Measurements from ENCODE around the gene ZNF586. TPM values are rescaled to one million over a fixed set of nuclear protein-coding genes. Genes with fewer than 3 reads are reported as not detected.

Gene ZNF586
- 4.7 and 12.6 TPM in 2 replicates for total RNA-seq

DNA sequence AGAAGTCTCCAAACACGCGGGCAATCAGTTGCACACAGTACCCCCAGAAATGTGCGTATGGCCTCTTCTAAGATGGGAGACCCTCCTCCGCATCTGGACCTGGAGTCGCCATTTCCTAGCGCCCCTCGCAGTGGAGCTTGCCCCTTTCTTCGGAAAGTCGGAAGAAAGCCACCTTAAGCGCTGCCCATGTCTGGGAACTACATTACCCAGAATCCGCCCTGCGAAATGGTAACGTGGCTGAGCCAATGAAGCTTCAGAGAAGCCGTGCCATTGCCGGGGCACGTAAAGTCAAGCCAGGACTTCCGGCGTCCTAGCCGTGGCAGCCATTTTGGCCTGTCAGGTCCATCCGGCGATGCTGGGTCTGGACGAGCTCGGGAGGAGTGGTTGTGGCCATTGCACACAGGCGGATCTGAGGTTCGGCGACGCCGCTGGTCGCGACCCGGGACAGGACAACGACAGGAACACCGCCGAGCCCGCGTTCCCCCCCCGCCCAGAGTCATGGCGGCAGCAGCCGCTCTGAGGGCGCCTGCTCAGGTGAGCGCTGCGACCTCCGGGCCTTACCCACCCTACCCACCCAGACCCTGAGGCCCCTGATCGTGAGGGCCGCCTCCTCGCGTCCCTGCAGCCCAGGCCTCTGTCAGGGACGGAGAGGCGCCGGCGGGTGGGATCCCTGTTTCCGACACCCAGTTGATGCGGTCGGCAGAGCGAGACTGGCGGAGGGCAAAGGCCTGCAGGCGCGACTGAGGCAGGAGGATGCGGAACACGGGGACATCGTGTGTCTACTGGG is at the start of gene ZNF586:
TSS of gene ZNF586 (plus strand) at position 332 of the 787 bp plus-strand sequence. CDS start at position 499, 167 bp downstream.

DNA sequence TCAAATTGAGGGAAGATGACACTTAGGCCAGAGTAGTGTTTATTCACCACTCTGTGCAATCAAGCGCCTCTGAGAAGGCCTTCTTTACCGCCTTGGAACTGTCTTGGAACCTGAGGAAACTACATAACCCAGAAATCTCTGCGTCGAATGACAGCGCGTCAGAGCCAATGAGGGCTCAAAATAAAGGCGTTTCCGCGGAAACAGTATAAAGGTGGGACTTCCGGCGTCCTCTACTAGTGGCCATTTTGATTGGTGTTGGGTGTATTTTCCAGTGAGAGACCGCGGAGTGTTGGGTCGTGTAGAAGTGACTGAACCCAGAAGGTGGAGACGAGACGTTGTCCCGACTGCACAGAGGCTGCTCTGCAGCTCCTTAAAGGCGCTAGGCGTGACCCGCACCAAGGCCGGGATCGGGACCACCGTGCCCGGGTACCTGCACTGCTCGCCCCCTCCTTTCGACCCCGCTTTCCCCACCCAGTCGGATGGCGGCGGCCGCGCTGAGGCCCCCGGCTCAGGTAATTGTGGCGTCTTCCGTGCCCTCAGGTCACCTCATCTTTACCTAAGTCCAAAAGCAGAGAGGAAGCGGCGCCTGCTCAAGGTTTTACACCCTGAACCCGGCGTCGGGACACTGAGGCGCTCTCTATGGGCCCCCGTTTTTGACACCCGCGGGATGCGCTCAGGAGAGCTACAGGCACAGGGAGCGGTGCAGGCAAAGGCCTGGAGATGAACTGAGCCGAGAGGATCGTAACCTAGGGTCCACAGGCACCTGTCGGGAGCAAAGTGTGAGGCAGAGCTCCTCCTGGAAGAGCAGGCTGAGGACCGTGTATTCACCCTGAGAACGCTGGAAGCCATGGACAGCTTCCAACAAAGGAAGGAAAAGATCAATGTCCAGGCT is 22.6 kb upstream of the ZNF586 start, which contains the start of gene ZNF776:
TSS of gene ZNF776 (plus strand) at position 236 of the 892 bp plus-strand sequence. CDS start at position 480, 244 bp downstream.

DNA sequence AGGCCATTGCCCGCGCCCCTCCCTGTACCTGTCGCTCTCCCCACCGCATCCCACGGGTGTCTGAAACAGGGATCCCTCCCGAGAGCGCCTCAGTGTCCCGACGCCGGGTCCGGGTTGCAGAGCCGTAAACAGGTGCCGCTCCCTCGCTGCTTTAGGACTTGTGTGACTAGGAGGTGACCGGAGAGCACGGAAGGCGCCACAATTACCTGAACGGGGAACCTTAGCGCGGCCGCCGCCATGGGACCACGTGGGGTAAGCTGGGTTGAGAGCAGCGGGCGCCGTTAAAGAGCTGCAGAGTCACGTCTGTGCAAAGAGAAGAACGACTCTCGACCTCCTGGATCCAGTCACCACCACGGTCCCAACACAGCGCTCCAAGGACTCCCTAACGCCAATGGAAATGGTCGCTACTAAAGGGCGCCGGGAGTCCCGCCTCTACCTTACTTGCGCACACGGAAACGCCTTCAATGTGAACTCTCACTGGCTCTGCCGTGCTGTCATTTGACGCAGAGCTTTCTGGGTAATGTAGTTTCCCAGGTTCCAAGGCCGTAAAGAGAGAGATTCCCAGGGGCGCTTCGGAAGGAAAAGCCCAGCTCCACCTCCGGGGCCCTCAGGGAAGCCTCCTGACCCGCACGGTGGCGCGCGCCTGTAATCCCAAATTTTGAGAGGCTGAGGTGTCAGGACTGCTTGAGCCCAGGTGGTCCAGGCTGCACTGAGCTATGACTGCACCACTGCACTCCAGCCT is 45.2 kb downstream of the ZNF586 start, which contains the start of gene ZNF552:
TSS of gene ZNF552 (minus strand) at position 409 of the 742 bp plus-strand sequence. CDS start at position 239, 170 bp downstream.

DNA sequence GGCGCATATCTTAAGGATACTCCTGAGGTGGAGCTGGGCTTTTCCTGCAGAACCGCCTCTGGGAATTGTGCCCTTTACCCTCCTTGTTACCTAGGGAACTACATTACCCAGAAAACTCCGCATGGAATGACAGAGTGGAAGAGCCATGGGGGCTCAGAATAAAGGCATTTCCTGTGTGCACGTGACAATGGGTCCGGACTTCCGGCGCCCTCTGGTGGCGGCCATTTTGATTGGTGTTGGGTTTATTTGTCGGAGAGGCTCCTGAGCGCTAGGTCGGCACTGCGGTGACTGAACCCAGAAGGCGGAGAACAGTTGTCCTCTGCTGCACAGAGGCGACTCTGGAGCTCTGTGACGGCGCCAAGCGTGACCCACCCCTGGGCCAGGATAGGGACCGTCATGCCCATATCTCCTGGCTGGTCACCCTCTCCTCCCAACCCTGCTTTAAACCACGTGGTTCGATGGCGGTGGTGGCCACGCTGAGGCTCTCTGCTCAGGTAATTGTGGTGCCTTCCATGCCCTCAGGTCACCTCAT is 60.7 kb downstream of the ZNF586 start, which contains the start of gene ZNF587B:
TSS of gene ZNF587B (plus strand) at position 229 of the 532 bp plus-strand sequence. CDS start at position 459, 230 bp downstream.

Other genes starting within 250 kb of the ZNF586 start
- 3.8 and 3.9 TPM in 2 replicates for gene ZNF549, start 242.3 kb upstream of the ZNF586 start, total RNA-seq
- gene ZNF550, start 209.8 kb upstream of the ZNF586 start, total RNA-seq = 2.6 and 2.8 TPM in 2 replicates
- 5.5 and 6.6 TPM in 2 replicates for gene ZNF416, start 190.8 kb upstream of the ZNF586 start, total RNA-seq
- gene ZIK1, start 185.5 kb upstream of the ZNF586 start, total RNA-seq = 7.2 and 8.1 TPM in 2 replicates
- 4.0 and 4.2 TPM in 2 replicates for gene ZNF530, start 169.8 kb upstream of the ZNF586 start, total RNA-seq
- 18.7 and 20.1 TPM in 2 replicates for gene ZNF134, start 155.4 kb upstream of the ZNF586 start, total RNA-seq
- gene ZNF211, start 136.5 kb upstream of the ZNF586 start, total RNA-seq = 6.0 and 7.7 TPM in 2 replicates
- gene ZSCAN4, start 100.7 kb upstream of the ZNF586 start, total RNA-seq = not detected in 2 replicates
- 5.8 and 14.0 TPM in 2 replicates for gene ZNF551, start 87.7 kb upstream of the ZNF586 start, total RNA-seq
- gene ZNF154, start 60.5 kb upstream of the ZNF586 start, total RNA-seq = 2.3 and 4.3 TPM in 2 replicates
- 6.2 and 7.0 TPM in 2 replicates for gene ZNF671, start 42.1 kb upstream of the ZNF586 start, total RNA-seq
- gene ZNF776, start 22.9 kb upstream of the ZNF586 start, total RNA-seq = 4.7 and 9.1 TPM in 2 replicates
- gene ZNF552, start 45.2 kb downstream of the ZNF586 start, total RNA-seq = 0.85 and 2.6 TPM in 2 replicates
- gene ZNF587B, start 60.6 kb downstream of the ZNF586 start, total RNA-seq = 7.9 and 10.6 TPM in 2 replicates
- gene ZNF587, start 80.2 kb downstream of the ZNF586 start, total RNA-seq = 9.0 and 15.4 TPM in 2 replicates
- gene ZNF814, start 119.4 kb downstream of the ZNF586 start, total RNA-seq = 2.9 and 7.7 TPM in 2 replicates
- 6.9 and 7.8 TPM in 2 replicates for gene ZNF417, start 146.9 kb downstream of the ZNF586 start, total RNA-seq
- 2.9 and 3.3 TPM in 2 replicates for gene ZNF418, start 165.7 kb downstream of the ZNF586 start, total RNA-seq
- gene ZNF256, start 178.0 kb downstream of the ZNF586 start, total RNA-seq = 2.6 and 3.8 TPM in 2 replicates
- not detected in 2 replicates for gene C19orf18, start 204.9 kb downstream of the ZNF586 start, total RNA-seq
- gene ZNF606, start 233.1 kb downstream of the ZNF586 start, total RNA-seq = 8.2 and 8.3 TPM in 2 replicates

Measured in pericardium fibroblast (primary cell).